Thyroid gland (tissue), 4 donors: ENCODE data around the gene PABPN1.

ENCODE experiments used
- POLR2A ChIP-seq, 2 donors: fragments of 450-650 bp; IDR thresholded peaks; one replicate each; pipeline ENCODE4 v1.6.1; 2017; ENCODE audit warnings: antibody characterized with exemption in 2 of 2, mild to moderate bottlenecking in 2 of 2, moderate library complexity in 1 of 2
- TF ChIP-seq, protein P1 (sequence below), 6 experiments: fragments of 200-600 bp in 3 of 6; fragments of 450-650 bp in 3 of 6; sonication (generic) in 3 of 6; IDR thresholded peaks; one replicate each; pipeline ENCODE4 v1.5.1; 2016 to 2019; ENCODE audit warnings: antibody characterized with exemption in 6 of 6, mild to moderate bottlenecking in 2 of 6, inconsistent platforms in 1 of 6, moderate library complexity in 1 of 6

DNA sequence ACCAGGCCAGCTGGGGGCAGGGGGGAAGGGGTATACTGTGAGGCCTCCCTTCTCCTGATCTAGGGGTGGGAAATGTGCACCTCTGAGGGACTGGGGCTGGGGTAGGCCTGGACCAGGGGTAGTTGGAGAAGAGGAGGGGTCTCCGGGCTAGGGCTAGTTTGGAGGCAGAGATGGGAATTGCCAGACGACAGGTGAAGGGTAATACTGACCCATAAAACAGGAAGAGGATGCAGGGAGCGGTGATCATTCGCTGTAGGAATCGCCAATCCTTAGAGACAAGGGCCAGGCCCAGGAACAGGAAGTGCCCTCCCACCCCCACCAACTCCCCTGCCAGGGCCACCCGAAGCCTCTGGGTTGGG lies 27.0 kb downstream of the PABPN1 start:
- TF ChIP-seq, protein P1, sequence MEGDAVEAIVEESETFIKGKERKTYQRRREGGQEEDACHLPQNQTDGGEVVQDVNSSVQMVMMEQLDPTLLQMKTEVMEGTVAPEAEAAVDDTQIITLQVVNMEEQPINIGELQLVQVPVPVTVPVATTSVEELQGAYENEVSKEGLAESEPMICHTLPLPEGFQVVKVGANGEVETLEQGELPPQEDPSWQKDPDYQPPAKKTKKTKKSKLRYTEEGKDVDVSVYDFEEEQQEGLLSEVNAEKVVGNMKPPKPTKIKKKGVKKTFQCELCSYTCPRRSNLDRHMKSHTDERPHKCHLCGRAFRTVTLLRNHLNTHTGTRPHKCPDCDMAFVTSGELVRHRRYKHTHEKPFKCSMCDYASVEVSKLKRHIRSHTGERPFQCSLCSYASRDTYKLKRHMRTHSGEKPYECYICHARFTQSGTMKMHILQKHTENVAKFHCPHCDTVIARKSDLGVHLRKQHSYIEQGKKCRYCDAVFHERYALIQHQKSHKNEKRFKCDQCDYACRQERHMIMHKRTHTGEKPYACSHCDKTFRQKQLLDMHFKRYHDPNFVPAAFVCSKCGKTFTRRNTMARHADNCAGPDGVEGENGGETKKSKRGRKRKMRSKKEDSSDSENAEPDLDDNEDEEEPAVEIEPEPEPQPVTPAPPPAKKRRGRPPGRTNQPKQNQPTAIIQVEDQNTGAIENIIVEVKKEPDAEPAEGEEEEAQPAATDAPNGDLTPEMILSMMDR (IDR thresholded peaks at IDR 0.05): no peak
- TF ChIP-seq POLR2A (IDR thresholded peaks at IDR 0.05): no peak
